Breast epithelium (tissue), 4 donors: ENCODE results near the gene ZNF213. TPM values are rescaled to one million over a fixed set of nuclear protein-coding genes. Genes with fewer than 3 reads are reported as not detected.
A peak's percentile ranks its signal among the peaks of the same experiment; 100 is the strongest.
"Not testable (repeated sequence)": the region's sequence is repeated elsewhere in the genome, so short reads cannot be mapped to it uniquely, and the experiment has no call there.

Source experiments
- DNase-seq, 2 donors: peaks; one replicate each; pipeline ENCODE4 v3.0.0-alpha.2; 2019; ENCODE audit warnings: low spot score in 2 of 2
- H3K27ac ChIP-seq, 2 donors: fragments of 200-600 bp; sonication (generic) in 1 of 2; one replicate each; pipeline ENCODE4 v1.5.1; 2016 to 2019; ENCODE audit warnings: mild to moderate bottlenecking in 1 of 2
- H3K27me3 ChIP-seq, 2 donors: fragments of 200-600 bp; sonication (generic) in 1 of 2; one replicate each; pipeline versions ENCODE4 v1.5.1 to v1.6.0; 2017 to 2019; ENCODE audit warnings: control low read depth in 1 of 2, mild to moderate bottlenecking in 1 of 2
- H3K36me3 ChIP-seq: fragments of 200-600 bp; one replicate; pipeline ENCODE4 v1.5.1; 2019
- H3K4me1 ChIP-seq, 2 donors: fragments of 200-600 bp; sonication (generic); one replicate each; pipeline ENCODE4 v1.5.1; 2016 to 2019; ENCODE audit warnings: control low read depth in 1 of 2
- H3K4me3 ChIP-seq, 3 donors: fragments of 200-600 bp; sonication (generic); 1 replicate in 2 of 3; 2 replicates in 1 of 3; pipeline ENCODE4 v1.5.1; 2016 to 2019; ENCODE audit warnings: mild to moderate bottlenecking in 3 of 3, moderate library complexity in 2 of 3
- H3K9me3 ChIP-seq, 2 donors: fragments of 200-600 bp; sonication (generic) in 1 of 2; one replicate each; pipeline ENCODE4 v1.5.1; 2016 to 2019; ENCODE audit warnings: control low read depth in 1 of 2
- POLR2A ChIP-seq: fragments of 450-650 bp; IDR thresholded peaks from one replicate; pipeline ENCODE4 v1.6.1; 2016; ENCODE audit warnings: antibody characterized with exemption, mild to moderate bottlenecking, moderate library complexity
- POLR2AphosphoS5 ChIP-seq, 3 donors: sonication (generic); formaldehyde crosslinking; IDR thresholded peaks; one replicate each; pipeline ENCODE4 v1.6.1; 2017; ENCODE audit warnings: antibody characterized with exemption in 3 of 3
- intact Hi-C: fragments of 100-400 bp; cut with DNase I; formaldehyde crosslinking; loops from one replicate; pipeline ENCODE4 v1.15.1; 2023; ENCODE audit warnings: low total_unique reads
- total RNA-seq, 3 donors: library from RNA; depleted of rRNA; stranded (reverse); fragments of >200 nt; gene quantifications; one replicate each; pipeline ENCODE4 v1.1.0, GENCODE V29; 2016
- TF ChIP-seq, protein P1 (sequence below), 3 donors: fragments of 450-650 bp; IDR thresholded peaks; one replicate each; pipeline ENCODE4 v1.5.1; 2016 to 2017; ENCODE audit warnings: antibody characterized with exemption in 3 of 3, mild to moderate bottlenecking in 3 of 3, moderate library complexity in 3 of 3

Gene ZNF213
- total RNA-seq, 3 donors from 2014 or later, result 4.0 to 5.6 (median 5.6) TPM

DNA sequence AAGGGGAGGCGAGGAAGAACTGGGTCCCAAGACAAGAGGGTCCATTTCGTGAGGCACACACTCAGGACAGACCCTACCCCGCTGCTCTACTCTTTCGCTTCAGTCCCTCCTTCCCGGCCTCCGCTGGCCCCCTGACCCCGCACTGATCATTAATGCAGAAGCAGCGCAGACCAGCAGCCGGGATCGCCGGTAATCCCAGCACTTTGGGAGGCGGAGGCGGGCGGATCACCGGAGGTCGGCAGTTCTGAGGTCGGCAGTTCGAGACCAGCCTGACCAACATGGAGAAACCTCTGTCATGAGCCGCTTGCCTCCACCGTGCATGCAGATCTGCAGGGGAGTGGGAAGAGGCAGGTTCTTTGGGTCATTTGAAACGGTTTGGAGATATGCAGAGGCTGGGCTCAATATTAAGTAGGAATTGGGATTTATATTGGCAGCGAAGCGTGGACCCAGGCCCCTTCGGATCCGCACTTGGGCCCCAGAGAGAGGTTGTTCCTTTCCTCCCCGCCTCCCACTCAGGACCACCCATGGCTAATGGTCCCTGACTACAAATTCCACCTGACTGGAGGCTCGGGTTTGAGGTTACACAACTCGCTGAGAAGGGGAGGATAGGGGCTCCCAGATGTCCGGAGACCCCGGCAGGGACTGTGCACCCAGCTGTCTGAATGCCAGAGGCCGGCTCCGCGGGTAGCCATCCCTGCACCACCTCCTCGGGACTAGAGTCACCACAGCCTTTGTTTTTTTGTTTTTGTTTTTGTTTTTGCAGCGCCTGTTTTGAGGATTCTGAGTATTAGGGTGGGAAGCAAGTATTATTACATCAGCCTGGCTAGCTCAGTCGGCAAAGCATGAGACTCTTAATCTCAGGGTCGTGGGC, 29.5 kb downstream of the ZNF213 start:
- DNase-seq, result no peak
- Histone ChIP-seq H3K27me3 (peaks cover 0 to 13% of the 10 kb centered on the region in 2 donors), H3K4me3 (no peak overlapping the region), H3K27ac (no peak overlapping the region), H3K4me1 (no peaks in the 10 kb centered on the region), H3K36me3 (no peaks in the 10 kb centered on the region), H3K9me3 (no peaks in the 10 kb centered on the region)
- TF ChIP-seq POLR2AphosphoS5 (IDR thresholded peaks at IDR 0.05) (no peak), POLR2A (no peak)
- TF ChIP-seq, protein P1, sequence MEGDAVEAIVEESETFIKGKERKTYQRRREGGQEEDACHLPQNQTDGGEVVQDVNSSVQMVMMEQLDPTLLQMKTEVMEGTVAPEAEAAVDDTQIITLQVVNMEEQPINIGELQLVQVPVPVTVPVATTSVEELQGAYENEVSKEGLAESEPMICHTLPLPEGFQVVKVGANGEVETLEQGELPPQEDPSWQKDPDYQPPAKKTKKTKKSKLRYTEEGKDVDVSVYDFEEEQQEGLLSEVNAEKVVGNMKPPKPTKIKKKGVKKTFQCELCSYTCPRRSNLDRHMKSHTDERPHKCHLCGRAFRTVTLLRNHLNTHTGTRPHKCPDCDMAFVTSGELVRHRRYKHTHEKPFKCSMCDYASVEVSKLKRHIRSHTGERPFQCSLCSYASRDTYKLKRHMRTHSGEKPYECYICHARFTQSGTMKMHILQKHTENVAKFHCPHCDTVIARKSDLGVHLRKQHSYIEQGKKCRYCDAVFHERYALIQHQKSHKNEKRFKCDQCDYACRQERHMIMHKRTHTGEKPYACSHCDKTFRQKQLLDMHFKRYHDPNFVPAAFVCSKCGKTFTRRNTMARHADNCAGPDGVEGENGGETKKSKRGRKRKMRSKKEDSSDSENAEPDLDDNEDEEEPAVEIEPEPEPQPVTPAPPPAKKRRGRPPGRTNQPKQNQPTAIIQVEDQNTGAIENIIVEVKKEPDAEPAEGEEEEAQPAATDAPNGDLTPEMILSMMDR (IDR thresholded peaks at IDR 0.05), result no peak
- intact Hi-C loops, result loop anchor here (10.0 kb wide), 1 partner anchor 110 kb away; no protein-coding TSS in a partner anchor

DNA sequence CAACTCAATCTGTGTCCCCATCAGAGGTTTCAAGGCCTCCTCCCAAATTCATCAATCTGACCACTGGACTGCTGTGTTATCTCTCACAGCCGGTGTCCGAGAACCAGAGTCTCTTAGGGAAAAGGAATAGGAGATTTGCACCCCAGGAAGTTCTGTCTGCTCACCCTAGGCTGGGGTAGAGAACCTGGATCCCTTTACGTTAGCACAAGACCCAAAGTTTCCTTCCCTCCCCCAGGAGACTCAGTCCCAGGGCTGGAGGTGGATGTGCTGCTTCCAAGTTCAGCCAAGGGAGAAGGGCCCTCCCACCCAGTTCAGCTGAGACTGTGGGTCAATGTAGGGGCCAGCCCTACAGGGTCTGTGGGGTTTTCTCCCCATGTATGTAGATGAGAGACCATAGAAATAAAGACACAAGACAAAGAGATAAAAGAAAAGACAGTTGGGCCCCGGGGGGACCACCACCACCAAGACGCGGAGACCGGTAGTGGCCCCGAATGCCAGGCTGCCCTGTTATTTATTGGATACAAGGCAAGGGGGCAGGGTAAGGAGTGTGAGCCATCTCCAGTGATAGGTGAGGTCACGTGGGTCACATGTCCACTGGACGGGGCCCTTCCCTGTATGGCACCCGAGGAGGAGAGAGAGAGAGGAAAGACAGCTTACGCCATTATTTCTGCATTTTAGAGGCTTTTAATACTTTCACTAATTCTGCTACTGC, 30.4 kb downstream of the ZNF213 start:
- no peak for TF ChIP-seq POLR2A
- TF ChIP-seq, protein P1 (IDR thresholded peaks at IDR 0.05), result no peak
- TF ChIP-seq POLR2AphosphoS5 (IDR thresholded peaks at IDR 0.05), result no peak
- no peaks in the 10 kb centered on the region for H3K36me3 ChIP-seq
- no peaks in the 10 kb centered on the region for H3K4me1 ChIP-seq
- peak overlapping the region in 2 of 3 donors; percentile 32 to 60 for H3K4me3 ChIP-seq
- DNase-seq, result no peak
- H3K27ac ChIP-seq, result no peak overlapping the region
- intact Hi-C loops, result loop anchor here (10.0 kb wide), 1 partner anchor 110 kb away; no protein-coding TSS in a partner anchor
- H3K27me3 ChIP-seq, result peaks cover 0 to 22% of the 10 kb centered on the region in 2 donors
- no peaks in the 10 kb centered on the region for H3K9me3 ChIP-seq

- intact Hi-C loops, result loop anchor here (10.0 kb wide), 1 partner anchor 112 kb away; no protein-coding TSS in a partner anchor
- Histone ChIP-seq H3K27me3 (peaks cover 0 to 34% of the 10 kb centered on the region in 2 donors), H3K9me3 (no peaks in the 10 kb centered on the region), H3K4me3 (no peak overlapping the region), H3K27ac (no peak overlapping the region), H3K4me1 (no peaks in the 10 kb centered on the region), H3K36me3 (no peaks in the 10 kb centered on the region)
- TF ChIP-seq POLR2AphosphoS5 (IDR thresholded peaks at IDR 0.05), result no peak
- TF ChIP-seq, protein P1 (IDR thresholded peaks at IDR 0.05), result no peak
- TF ChIP-seq POLR2A, result no peak
- DNase-seq, result no peak
Observed at GRCh38 chr16:3166505-3166886, 31.7 kb downstream of the ZNF213 start.

GRCh38 chr16:3168729-3169128, 33.9 kb downstream of the ZNF213 start:
- intact Hi-C loops, result loop anchor here (10.0 kb wide), 1 partner anchor 114 kb away; no protein-coding TSS in a partner anchor
- H3K27ac ChIP-seq, H3K4me3 ChIP-seq, DNase-seq, H3K36me3 ChIP-seq, H3K4me1 ChIP-seq, H3K9me3 ChIP-seq: not testable (repeated sequence)
- H3K27me3 ChIP-seq, result peaks cover 0 to 56% of the 10 kb centered on the region in 2 donors

DNA sequence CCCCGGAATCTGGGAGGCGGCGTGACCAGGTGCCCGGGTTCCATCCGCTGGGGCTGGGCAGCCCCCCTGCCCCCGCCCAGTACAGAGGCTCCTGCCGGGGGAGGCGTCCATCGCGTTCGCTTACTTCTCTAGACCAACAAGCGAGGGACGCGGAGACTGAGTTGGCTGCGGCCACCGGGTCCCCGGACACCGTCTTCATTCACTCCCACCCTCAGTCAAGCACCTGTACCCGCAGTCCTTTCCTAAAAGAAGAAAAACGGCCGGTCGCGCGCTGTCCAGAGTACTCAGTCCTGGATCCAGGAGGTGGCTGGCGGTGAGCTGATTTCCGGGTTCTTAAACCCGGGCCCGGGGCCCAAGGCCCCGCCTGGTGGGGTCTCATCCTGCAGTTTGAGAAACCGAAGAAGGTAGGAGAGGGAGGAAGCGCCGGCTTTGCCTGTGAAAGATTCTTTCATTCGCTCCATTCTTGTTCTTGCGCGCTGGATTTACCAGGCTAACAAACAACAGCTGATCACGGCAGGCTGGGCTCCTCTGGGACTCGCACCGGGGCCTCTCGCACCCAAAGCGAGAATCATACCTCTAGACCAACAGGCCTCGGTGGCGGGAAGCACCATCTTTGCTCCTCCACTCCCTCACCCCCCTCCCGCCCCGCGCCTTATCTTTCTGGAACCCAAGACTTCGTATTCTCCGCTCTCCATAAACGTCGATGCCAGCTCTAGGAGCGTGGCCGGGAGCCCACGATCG, 35.8 kb downstream of the ZNF213 start:
- Histone ChIP-seq H3K4me3 (peak overlapping the region in 2 of 3 donors; percentile 36 to 52), H3K36me3 (no peaks in the 10 kb centered on the region), H3K4me1 (no peaks in the 10 kb centered on the region), H3K27ac (no peak overlapping the region), H3K9me3 (no peaks in the 10 kb centered on the region), H3K27me3 (peaks cover 6 to 75% of the 10 kb centered on the region in 2 donors)
- intact Hi-C loops, result no loop called here
- DNase-seq, result no peak
- TF ChIP-seq, protein P1 (IDR thresholded peaks at IDR 0.05), result no peak
- TF ChIP-seq POLR2AphosphoS5 (IDR thresholded peaks at IDR 0.05) (no peak), POLR2A (no peak)
